H1 (cell line): ENCODE results near the gene MAGEA6.

Experiments used
- CHD2 ChIP-seq: IDR thresholded peaks from 2 replicates; pipeline ENCODE4 v1.6.1; 2012; ENCODE audit warnings: low read length, improper control_type of control experiment
- EGR1 ChIP-seq: IDR thresholded peaks from 2 replicates; pipeline ENCODE4 v1.6.1; 2011; ENCODE audit warnings: low read depth, low read length, borderline replicate concordance
- EP300 ChIP-seq, 2 experiments: IDR thresholded peaks; 1 replicate in 1 of 2; 2 replicates in 1 of 2; pipeline ENCODE4 v1.6.1; 2011 to 2012; ENCODE audit warnings: low read depth in 2 of 2, low read length in 2 of 2, mild to moderate bottlenecking in 2 of 2, borderline replicate concordance in 1 of 2, inconsistent platforms in 1 of 2, moderate library complexity in 1 of 2
- EZH2 ChIP-seq: fragments of 200-600 bp; sonication (generic); IDR thresholded peaks from 2 replicates; pipeline ENCODE4 v1.7.1; 2012; ENCODE audit warnings: low read depth, mild to moderate bottlenecking, moderate library complexity, low read length, inconsistent platforms; ENCODE audit not compliant: severe bottlenecking
- MAFK ChIP-seq: IDR thresholded peaks from 2 replicates; pipeline ENCODE4 v1.6.1; 2012; ENCODE audit warnings: low read depth, mild to moderate bottlenecking, improper control_type of control experiment, low read length
- PHF8 ChIP-seq: fragments of 200-600 bp; sonication (generic); conservative IDR thresholded peaks from 2 replicates; pipeline ENCODE4 v1.7.1; 2012; ENCODE audit warnings: low read depth, mild to moderate bottlenecking, inconsistent platforms, low read length, moderate library complexity
- POLR2A ChIP-seq, 2 experiments: IDR thresholded peaks; 1 replicate in 1 of 2; 2 replicates in 1 of 2; pipeline ENCODE4 v1.6.1; 2011; ENCODE audit warnings: low read depth in 2 of 2, low read length in 2 of 2, mild to moderate bottlenecking in 2 of 2; ENCODE audit errors: control extremely low read depth in 1 of 2
- POLR2AphosphoS5 ChIP-seq: IDR thresholded peaks from 2 replicates; pipeline ENCODE4 v1.6.1; 2011; ENCODE audit warnings: low read depth, low read length
- TCF12 ChIP-seq: IDR thresholded peaks from 2 replicates; pipeline ENCODE4 v1.6.1; 2011; ENCODE audit warnings: low read depth, mild to moderate bottlenecking, low read length
- TF ChIP-seq, protein P1 (sequence below): IDR thresholded peaks from 2 replicates; pipeline ENCODE4 v1.6.1; 2011; ENCODE audit warnings: low read depth, mild to moderate bottlenecking, low read length; ENCODE audit not compliant: insufficient read depth
- TF ChIP-seq, protein P2 (sequence below), 3 experiments: IDR thresholded peaks; 1 replicate in 2 of 3; 2 replicates in 1 of 3; pipeline versions ENCODE4 v1.5.1 to v1.6.1; 2011; ENCODE audit warnings: low read length in 3 of 3, mild to moderate bottlenecking in 3 of 3, inconsistent platforms in 2 of 3, low read depth in 1 of 3, moderate library complexity in 1 of 3; ENCODE audit not compliant: insufficient read depth in 1 of 3; ENCODE audit errors: control extremely low read depth in 1 of 3
- TF ChIP-seq, protein P3 (sequence below): IDR thresholded peaks from 2 replicates; pipeline ENCODE4 v1.6.1; 2012; ENCODE audit warnings: inconsistent platforms

DNA sequence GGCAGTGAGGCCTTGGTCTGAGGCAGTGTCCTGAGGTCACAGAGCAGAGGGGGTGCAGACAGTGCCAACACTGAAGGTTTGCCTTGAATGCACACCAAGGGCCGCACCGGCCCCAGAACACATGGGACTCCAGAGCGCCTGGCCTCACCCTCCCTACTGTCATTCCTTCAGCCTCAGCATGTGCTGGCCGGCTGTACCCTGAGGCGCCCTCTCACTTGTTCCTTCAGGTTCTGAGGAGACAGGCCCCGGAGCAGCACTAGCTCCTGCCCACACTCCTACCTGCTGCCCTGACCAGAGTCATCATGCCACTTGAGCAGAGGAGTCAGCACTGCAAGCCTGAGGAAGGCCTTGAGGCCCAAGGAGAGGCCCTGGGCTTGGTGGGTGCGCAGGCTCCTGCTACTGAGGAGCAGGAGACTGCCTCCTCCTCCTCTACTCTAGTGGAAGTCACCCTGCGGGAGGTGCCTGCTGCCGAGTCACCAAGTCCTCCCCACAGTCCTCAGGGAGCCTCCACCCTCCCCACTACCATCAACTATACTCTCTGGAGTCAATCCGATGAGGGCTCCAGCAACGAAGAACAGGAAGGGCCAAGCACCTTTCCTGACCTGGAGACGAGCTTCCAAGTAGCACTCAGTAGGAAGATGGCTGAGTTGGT, 33.5 kb downstream of the MAGEA6 start:
- TF ChIP-seq MAFK (no peak), TCF12 (no peak), PHF8 (no peak), POLR2AphosphoS5 (no peak), EGR1 (no peak), EP300 (IDR thresholded peaks at IDR 0.05; ENCODE audit: borderline replicate concordance in 1 of 2, low read depth in 2 of 2, low read length in 2 of 2) (no peak), CHD2 (no peak), POLR2A (IDR thresholded peaks at IDR 0.05; ENCODE audit: control extremely low read depth in 1 of 2, low read depth in 2 of 2, low read length in 2 of 2) (no peak), EZH2 (no peak)
- TF ChIP-seq, protein P1, sequence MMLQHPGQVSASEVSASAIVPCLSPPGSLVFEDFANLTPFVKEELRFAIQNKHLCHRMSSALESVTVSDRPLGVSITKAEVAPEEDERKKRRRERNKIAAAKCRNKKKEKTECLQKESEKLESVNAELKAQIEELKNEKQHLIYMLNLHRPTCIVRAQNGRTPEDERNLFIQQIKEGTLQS: no peak
- TF ChIP-seq, protein P2, sequence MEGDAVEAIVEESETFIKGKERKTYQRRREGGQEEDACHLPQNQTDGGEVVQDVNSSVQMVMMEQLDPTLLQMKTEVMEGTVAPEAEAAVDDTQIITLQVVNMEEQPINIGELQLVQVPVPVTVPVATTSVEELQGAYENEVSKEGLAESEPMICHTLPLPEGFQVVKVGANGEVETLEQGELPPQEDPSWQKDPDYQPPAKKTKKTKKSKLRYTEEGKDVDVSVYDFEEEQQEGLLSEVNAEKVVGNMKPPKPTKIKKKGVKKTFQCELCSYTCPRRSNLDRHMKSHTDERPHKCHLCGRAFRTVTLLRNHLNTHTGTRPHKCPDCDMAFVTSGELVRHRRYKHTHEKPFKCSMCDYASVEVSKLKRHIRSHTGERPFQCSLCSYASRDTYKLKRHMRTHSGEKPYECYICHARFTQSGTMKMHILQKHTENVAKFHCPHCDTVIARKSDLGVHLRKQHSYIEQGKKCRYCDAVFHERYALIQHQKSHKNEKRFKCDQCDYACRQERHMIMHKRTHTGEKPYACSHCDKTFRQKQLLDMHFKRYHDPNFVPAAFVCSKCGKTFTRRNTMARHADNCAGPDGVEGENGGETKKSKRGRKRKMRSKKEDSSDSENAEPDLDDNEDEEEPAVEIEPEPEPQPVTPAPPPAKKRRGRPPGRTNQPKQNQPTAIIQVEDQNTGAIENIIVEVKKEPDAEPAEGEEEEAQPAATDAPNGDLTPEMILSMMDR (IDR thresholded peaks at IDR 0.05; ENCODE audit: control extremely low read depth in 1 of 3, insufficient read depth in 1 of 3, low read depth in 1 of 3, low read length in 3 of 3): no peak
- TF ChIP-seq, protein P3, sequence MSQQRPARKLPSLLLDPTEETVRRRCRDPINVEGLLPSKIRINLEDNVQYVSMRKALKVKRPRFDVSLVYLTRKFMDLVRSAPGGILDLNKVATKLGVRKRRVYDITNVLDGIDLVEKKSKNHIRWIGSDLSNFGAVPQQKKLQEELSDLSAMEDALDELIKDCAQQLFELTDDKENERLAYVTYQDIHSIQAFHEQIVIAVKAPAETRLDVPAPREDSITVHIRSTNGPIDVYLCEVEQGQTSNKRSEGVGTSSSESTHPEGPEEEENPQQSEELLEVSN: no peak
